Measurements from ENCODE around the gene PACSIN2.

PACSIN2 gene

GRCh38 chr22:42913874-42914510, 101.0 kb downstream of the PACSIN2 start:
- TF ChIP-seq FOXP2 (optimal IDR thresholded peaks at IDR 0.05; ENCODE audit: borderline replicate concordance, extremely low read depth, extremely low read length, insufficient read depth) (no peak), POLR2AphosphoS5 (IDR thresholded peaks at IDR 0.05; ENCODE audit: low read depth, low read length) (no peak), SIN3A (IDR thresholded peaks at IDR 0.05; ENCODE audit: borderline replicate concordance, insufficient read depth, low read length) (no peak), REST (IDR thresholded peaks at IDR 0.05; ENCODE audit: insufficient read depth in 1 of 2, low read depth in 2 of 2, low read length in 2 of 2) (no peak), TAF1 (IDR thresholded peaks at IDR 0.05; ENCODE audit: borderline replicate concordance, insufficient read depth, low read length) (no peak)

GRCh38 chr22:42912059-42912458, 102.9 kb downstream of the PACSIN2 start:
- TF ChIP-seq FOXP2 (optimal IDR thresholded peaks at IDR 0.05; ENCODE audit: borderline replicate concordance, extremely low read depth, extremely low read length, insufficient read depth) (no peak), POLR2AphosphoS5 (IDR thresholded peaks at IDR 0.05; ENCODE audit: low read depth, low read length) (no peak), REST (IDR thresholded peaks at IDR 0.05; ENCODE audit: insufficient read depth in 1 of 2, low read depth in 2 of 2, low read length in 2 of 2) (no peak), SIN3A (IDR thresholded peaks at IDR 0.05; ENCODE audit: borderline replicate concordance, insufficient read depth, low read length) (no peak)

GRCh38 chr22:42910221-42910942, 104.6 kb downstream of the PACSIN2 start:
- no peak for TF ChIP-seq SIN3A (IDR thresholded peaks at IDR 0.05; ENCODE audit: borderline replicate concordance, insufficient read depth, low read length)
- TF ChIP-seq FOXP2 (optimal IDR thresholded peaks at IDR 0.05; ENCODE audit: borderline replicate concordance, extremely low read depth, extremely low read length, insufficient read depth): no peak
- no peak for TF ChIP-seq REST (IDR thresholded peaks at IDR 0.05; ENCODE audit: insufficient read depth in 1 of 2, low read depth in 2 of 2, low read length in 2 of 2)
- no peak for TF ChIP-seq TAF1 (IDR thresholded peaks at IDR 0.05; ENCODE audit: borderline replicate concordance, insufficient read depth, low read length)
- TF ChIP-seq POLR2AphosphoS5 (IDR thresholded peaks at IDR 0.05; ENCODE audit: low read depth, low read length): no peak

GRCh38 chr22:42909363-42910058, 105.4 kb downstream of the PACSIN2 start:
- TF ChIP-seq REST (IDR thresholded peaks at IDR 0.05; ENCODE audit: insufficient read depth in 1 of 2, low read depth in 2 of 2, low read length in 2 of 2) (no peak), FOXP2 (optimal IDR thresholded peaks at IDR 0.05; ENCODE audit: borderline replicate concordance, extremely low read depth, extremely low read length, insufficient read depth) (no peak), SIN3A (IDR thresholded peaks at IDR 0.05; ENCODE audit: borderline replicate concordance, insufficient read depth, low read length) (no peak), TAF1 (IDR thresholded peaks at IDR 0.05; ENCODE audit: borderline replicate concordance, insufficient read depth, low read length) (no peak)

Measured in PFSK-1 (cell line).